Uterus (tissue), 4 donors: Measurements from ENCODE around the gene SPACA5. TPM values are rescaled to one million over a fixed set of nuclear protein-coding genes. Genes with fewer than 3 reads are reported as not detected.

Experiments
- DNase-seq, 2 donors: peaks; one replicate each; pipeline ENCODE4 v3.0.0-alpha.2; 2019 to 2020
- H3K27ac ChIP-seq, 2 donors: fragments of 200-600 bp; sonication (generic); 1 replicate in 1 of 2; 2 replicates in 1 of 2; pipeline ENCODE4 v1.5.1; 2016 to 2018
- H3K27me3 ChIP-seq, 2 donors: fragments of 200-600 bp; sonication (generic); one replicate each; pipeline ENCODE4 v1.5.1; 2018 to 2019; ENCODE audit warnings: control low read depth in 1 of 2
- H3K36me3 ChIP-seq, 2 donors: fragments of 200-600 bp; sonication (generic); one replicate each; pipeline ENCODE4 v1.5.1; 2019; ENCODE audit warnings: control low read depth in 1 of 2
- H3K4me1 ChIP-seq, 2 donors: fragments of 200-600 bp; sonication (generic); one replicate each; pipeline ENCODE4 v1.5.1; 2018 to 2019; ENCODE audit warnings: control low read depth in 1 of 2
- H3K4me3 ChIP-seq, 2 donors: fragments of 200-600 bp; sonication (generic); 1 replicate in 1 of 2; 2 replicates in 1 of 2; pipeline ENCODE4 v1.5.1; 2018 to 2019; ENCODE audit warnings: mild to moderate bottlenecking in 1 of 2
- H3K9me3 ChIP-seq, 2 donors: fragments of 200-600 bp; sonication (generic); one replicate each; pipeline ENCODE4 v1.5.1; 2019; ENCODE audit warnings: control low read depth in 1 of 2
- CTCF ChIP-seq, 4 experiments: fragments of 200-600 bp in 2 of 4; fragments of 450-650 bp in 2 of 4; sonication (generic) in 2 of 4; IDR thresholded peaks; one replicate each; pipeline ENCODE4 v1.5.1; 2016 to 2019; ENCODE audit warnings: antibody characterized with exemption in 4 of 4, mild to moderate bottlenecking in 2 of 4, moderate library complexity in 1 of 4
- POLR2A ChIP-seq, 2 donors: fragments of 450-650 bp; IDR thresholded peaks; one replicate each; pipeline ENCODE4 v1.6.1; 2016; ENCODE audit warnings: antibody characterized with exemption in 2 of 2, mild to moderate bottlenecking in 1 of 2, moderate library complexity in 1 of 2
- intact Hi-C: fragments of 100-400 bp; cut with DNase I; formaldehyde crosslinking; loops from one replicate; pipeline ENCODE4 v1.15.1; 2023; ENCODE audit warnings: low total_unique reads
- total RNA-seq, 4 donors: library from RNA; depleted of rRNA in 3 of 4; stranded (reverse); fragments of >200 nt in 3 of 4; gene quantifications; one replicate each; pipeline versions ENCODE4 v1.1.0 to v1.2.4, GENCODE V29; 2014 to 2023
- donor health status: DM: yes; HTN: yes; CAD: no.

SPACA5 gene
- total RNA-seq, 4 donors from 2014 or later, result not detected

- peak; percentile 58 to 74 for DNase-seq
- TF ChIP-seq CTCF (IDR thresholded peaks at IDR 0.05) (no peak), POLR2A (IDR thresholded peaks at IDR 0.05) (no peak)
- Histone ChIP-seq H3K4me3 (no peak overlapping the region), H3K9me3 (no peaks in the 10 kb centered on the region), H3K36me3 (no peaks in the 10 kb centered on the region), H3K27ac (peak overlapping the region; percentile 58 to 66), H3K4me1 (no peaks in the 10 kb centered on the region), H3K27me3 (no peaks in the 10 kb centered on the region)
- intact Hi-C loops, result no loop called here
Observed at GRCh38 chrX:48045410-48046311, 38.9 kb downstream of the SPACA5 start.

GRCh38 chrX:48046846-48047245 lies 40.1 kb downstream of the SPACA5 start:
- Histone ChIP-seq H3K27ac (peak overlapping the region; percentile 58 to 66), H3K4me3 (no peak overlapping the region)
- intact Hi-C loops, result no loop called here

GRCh38 chrX:48058621-48059295 lies 52.0 kb downstream of the SPACA5 start:
- no peaks in the 10 kb centered on the region for H3K4me1 ChIP-seq
- no peaks in the 10 kb centered on the region for H3K27me3 ChIP-seq
- H3K9me3 ChIP-seq, result no peaks in the 10 kb centered on the region
- no peak for DNase-seq
- H3K4me3 ChIP-seq, result no peak overlapping the region
- no peaks in the 10 kb centered on the region for H3K36me3 ChIP-seq
- TF ChIP-seq POLR2A (IDR thresholded peaks at IDR 0.05), result no peak
- TF ChIP-seq CTCF (IDR thresholded peaks at IDR 0.05), result no peak
- H3K27ac ChIP-seq, result no peak overlapping the region
- intact Hi-C loops, result no loop called here

More at GRCh38 chrX:48046846-48047245, 40.1 kb downstream of the SPACA5 start:
- DNase-seq, result no peak
- Histone ChIP-seq H3K27me3 (no peaks in the 10 kb centered on the region), H3K4me1 (no peaks in the 10 kb centered on the region), H3K36me3 (no peaks in the 10 kb centered on the region), H3K9me3 (no peaks in the 10 kb centered on the region)
- TF ChIP-seq CTCF (IDR thresholded peaks at IDR 0.05) (no peak), POLR2A (IDR thresholded peaks at IDR 0.05) (no peak)

GRCh38 chrX:48059296-48059639 lies 52.5 kb downstream of the SPACA5 start:
- Histone ChIP-seq H3K27me3 (no peaks in the 10 kb centered on the region), H3K36me3 (no peaks in the 10 kb centered on the region), H3K4me1 (no peaks in the 10 kb centered on the region), H3K27ac (no peak overlapping the region), H3K9me3 (no peaks in the 10 kb centered on the region), H3K4me3 (no peak overlapping the region)
- intact Hi-C loops, result no loop called here
- no peak for DNase-seq
- TF ChIP-seq POLR2A (IDR thresholded peaks at IDR 0.05) (no peak), CTCF (IDR thresholded peaks at IDR 0.05) (no peak)

Other genes starting within 250 kb of the SPACA5 start
- gene ZNF81, start 170.1 kb upstream of the SPACA5 start, total RNA-seq, result 10 to 100 TPM in 2 of 4 donors, 1 to 10 TPM in 2; 2.6 to 26.6 (median 9.4) TPM
- 1 to 10 TPM; 3.2 to 8.4 (median 5.0) TPM for gene ZNF182, start 3.0 kb upstream of the SPACA5 start, total RNA-seq
- gene ZNF630, start 64.7 kb downstream of the SPACA5 start, total RNA-seq, result 1 to 10 TPM; 1.5 to 5.9 (median 4.3) TPM
- not detected for gene SPACA5B, start 123.6 kb downstream of the SPACA5 start, total RNA-seq
- not detected for gene SSX5, start 189.8 kb downstream of the SPACA5 start, total RNA-seq
- gene SSX1, start 248.4 kb downstream of the SPACA5 start, total RNA-seq, result not detected